HK-2 (cell line): ENCODE results near the gene PC.

Experiments used
- DNase-seq: peaks from one replicate; pipeline ENCODE4 v3.0.0-alpha.2; 2018; ENCODE audit not compliant: unreplicated experiment

Gene PC

DNA sequence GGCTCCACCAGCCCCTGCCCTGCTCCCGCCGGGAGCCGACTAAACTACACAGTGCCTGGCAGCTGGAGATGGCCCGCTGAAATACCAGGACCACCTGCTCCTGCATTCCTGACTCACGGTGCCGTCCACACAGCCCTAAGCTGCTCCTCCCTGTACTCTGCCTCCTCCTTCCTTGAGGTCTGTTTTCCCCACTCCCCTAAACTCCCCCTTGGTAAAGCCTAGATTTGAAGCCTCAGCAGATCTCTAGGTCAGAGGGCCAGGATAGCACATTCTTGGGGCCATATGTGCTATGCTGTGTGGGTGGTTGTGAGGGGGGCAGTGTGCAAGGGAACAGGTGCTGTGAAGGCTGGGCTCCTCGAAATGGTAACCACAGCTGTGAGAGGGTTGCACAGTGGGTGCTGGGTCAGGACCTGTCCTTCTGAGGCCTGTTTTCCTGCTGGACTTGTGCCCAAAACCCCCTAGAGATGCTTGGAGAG lies 91.6 kb downstream of the PC start:
- no peak for DNase-seq

DNA sequence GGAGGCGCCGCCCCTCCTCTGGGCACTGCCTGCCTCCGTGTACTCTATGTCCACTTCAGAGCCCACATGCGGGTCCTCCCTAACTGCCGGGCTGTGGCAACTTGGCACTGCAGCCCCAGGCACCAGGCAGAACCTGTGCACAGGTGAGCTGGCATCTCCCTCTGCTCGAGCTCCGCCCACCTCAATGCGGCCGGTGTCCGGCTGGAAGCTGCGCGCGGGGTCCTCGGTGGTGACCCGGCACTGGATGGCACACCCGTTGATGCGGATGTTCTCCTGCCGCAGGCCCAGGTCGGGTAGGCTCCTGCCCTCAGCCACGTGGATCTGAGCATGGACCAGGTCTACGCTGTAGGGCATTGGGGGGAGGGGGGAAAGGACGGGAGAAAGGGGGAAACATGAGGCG lies 92.2 kb downstream of the PC start:
- no peak for DNase-seq

- DNase-seq, result no peak
Observed at GRCh38 chr11:66864924-66865697, 93.1 kb downstream of the PC start.

- no peak for DNase-seq
Observed at GRCh38 chr11:66864172-66864901, 93.8 kb downstream of the PC start.

GRCh38 chr11:66863428-66864125 lies 94.6 kb downstream of the PC start:
- no peak for DNase-seq

GRCh38 chr11:66862559-66863037 lies 95.6 kb downstream of the PC start:
- DNase-seq, result no peak

GRCh38 chr11:66861774-66862558 lies 96.2 kb downstream of the PC start:
- no peak for DNase-seq

DNA sequence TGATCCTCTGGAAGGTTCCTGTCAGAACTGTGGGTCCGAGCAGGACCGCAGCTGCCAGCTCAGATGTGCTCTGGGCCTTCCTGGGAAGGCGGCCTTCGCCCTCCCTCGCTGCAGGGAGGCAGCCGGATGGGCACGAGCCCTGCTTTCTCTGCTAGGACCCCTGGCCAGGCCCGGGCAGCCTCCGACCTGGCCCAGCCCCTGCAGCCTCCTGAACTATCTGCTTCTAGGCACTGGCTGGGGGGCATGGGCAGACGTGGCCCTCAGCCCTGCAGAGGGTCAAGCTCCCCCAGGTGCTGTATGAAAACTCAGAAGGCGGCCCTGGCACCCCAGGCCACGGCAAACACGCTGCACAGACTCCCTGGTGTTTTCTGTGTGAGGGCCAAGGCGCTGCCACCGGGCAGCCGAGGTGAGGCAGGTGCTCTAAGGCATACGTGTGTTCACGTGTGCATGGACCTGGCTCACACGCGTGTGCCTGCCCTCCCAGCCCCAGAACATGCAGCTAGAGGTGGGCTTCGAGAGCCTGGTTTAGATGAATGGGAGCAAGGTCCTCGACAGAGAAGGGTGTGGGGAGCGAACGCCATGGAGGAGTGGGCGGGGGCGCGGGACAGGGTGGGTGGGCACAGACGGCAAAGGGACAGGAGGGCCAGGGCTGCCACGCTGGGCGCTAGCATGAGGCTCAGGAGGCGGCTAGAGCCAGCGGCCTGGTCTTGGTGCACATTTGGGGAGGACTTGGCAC lies 97.0 kb downstream of the PC start:
- no peak for DNase-seq

DNA sequence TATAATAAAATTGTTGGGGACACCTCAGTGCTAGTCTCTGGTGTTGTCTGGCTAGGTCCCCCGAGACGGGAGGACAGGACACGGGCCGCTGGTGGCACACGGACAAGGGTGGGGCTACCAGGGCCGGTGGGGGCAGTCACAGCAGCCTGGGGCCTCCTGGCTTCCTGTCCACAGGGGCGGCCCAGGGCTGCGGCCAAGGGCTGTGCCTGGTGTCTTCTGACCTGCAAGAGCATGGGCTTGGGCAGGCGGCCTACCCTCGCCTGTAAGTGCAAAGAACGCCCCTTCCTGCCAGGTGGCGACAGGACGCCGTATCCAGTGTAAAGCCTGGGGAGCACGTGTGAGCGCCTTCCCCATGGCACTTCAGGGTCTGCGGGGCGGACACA lies 97.7 kb downstream of the PC start:
- no peak for DNase-seq

DNA sequence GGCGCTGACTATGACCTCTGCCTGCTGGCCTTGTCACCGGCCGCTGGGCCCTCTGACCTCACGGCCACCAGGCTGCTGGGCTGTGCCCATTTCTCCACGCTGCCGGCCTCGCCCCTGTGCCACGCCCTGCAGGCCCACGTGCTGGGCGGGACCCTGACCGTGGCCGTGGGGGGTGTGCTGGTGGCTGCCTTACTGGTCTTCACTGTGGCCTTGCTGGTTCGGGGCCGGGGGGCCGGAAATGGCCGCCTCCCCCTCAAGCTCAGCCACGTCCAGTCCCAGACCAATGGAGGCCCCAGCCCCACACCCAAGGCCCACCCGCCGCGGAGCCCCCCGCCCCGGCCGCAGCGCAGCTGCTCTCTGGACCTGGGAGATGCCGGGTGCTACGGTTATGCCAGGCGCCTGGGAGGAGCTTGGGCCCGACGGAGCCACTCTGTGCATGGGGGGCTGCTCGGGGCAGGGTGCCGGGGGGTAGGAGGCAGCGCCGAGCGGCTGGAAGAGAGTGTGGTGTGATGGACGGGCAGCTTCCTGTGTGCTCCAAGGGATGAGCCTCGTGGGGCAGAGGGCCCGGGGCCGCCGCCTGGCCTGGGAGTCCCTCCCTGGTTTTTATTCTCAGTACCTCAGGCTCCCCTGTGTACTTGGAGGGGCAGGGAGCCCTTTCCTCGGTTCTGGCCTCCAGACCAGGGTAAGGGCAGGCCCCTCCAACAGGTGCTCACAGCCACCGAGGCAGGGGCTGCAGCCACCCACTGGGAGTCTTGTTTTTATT lies 98.3 kb downstream of the PC start:
- DNase-seq, result no peak

DNA sequence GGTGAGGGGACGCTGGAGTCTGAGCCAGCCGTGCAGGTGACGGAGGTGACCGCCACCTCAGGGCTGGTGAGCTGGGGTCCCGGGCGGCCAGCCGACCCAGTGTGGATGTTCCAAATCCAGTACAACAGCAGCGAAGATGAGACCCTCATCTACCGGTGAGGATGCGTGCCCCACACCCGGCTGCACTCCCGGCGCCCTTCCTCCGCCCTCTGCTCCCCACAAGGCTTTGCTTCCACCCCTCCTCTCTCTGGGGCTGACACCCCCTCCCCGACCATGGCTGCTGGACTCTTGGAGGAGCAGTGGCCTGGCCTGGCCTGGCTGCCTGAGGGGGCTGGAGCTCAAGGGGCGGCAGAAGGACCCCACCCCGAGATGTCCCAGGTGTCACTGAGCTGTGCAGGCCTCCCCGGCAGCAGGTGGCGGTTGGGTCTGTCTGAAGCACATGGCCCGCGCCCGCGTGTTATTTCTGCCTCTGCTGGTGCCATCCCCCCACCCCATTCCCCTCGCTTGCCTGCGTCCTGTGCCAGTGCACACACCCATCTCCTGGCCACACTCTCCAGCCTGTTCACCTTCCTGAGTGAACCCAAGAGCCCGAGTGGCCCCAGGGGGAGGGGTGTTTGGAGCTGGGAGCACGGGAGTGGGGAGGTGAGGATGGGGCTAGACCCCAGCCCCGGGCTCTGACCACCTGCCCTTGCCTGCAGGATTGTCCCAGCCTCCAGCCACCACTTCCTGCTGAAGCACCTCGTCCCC lies 99.1 kb downstream of the PC start:
- DNase-seq, result no peak

DNA sequence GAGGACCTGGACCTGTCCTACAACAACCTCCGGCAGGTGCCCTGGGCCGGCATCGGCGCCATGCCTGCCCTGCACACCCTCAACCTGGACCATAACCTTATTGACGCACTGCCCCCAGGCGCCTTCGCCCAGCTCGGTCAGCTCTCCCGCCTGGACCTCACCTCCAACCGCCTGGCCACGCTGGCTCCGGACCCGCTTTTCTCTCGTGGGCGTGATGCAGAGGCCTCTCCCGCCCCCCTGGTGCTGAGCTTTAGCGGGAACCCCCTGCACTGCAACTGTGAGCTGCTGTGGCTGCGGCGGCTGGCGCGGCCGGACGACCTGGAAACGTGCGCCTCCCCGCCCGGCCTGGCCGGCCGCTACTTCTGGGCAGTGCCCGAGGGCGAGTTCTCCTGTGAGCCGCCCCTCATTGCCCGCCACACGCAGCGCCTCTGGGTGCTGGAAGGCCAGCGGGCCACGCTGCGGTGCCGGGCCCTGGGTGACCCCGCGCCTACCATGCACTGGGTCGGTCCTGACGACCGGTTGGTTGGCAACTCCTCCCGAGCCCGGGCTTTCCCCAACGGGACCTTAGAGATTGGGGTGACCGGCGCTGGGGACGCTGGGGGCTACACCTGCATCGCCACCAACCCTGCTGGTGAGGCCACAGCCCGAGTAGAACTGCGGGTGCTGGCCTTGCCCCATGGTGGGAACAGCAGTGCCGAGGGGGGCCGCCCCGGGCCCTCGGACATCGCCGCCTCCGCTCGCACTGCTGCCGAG lies 99.8 kb downstream of the PC start:
- DNase-seq, result no peak

- DNase-seq, result no peak
Observed at GRCh38 chr11:66857927-66858185, 100.3 kb downstream of the PC start.

DNA sequence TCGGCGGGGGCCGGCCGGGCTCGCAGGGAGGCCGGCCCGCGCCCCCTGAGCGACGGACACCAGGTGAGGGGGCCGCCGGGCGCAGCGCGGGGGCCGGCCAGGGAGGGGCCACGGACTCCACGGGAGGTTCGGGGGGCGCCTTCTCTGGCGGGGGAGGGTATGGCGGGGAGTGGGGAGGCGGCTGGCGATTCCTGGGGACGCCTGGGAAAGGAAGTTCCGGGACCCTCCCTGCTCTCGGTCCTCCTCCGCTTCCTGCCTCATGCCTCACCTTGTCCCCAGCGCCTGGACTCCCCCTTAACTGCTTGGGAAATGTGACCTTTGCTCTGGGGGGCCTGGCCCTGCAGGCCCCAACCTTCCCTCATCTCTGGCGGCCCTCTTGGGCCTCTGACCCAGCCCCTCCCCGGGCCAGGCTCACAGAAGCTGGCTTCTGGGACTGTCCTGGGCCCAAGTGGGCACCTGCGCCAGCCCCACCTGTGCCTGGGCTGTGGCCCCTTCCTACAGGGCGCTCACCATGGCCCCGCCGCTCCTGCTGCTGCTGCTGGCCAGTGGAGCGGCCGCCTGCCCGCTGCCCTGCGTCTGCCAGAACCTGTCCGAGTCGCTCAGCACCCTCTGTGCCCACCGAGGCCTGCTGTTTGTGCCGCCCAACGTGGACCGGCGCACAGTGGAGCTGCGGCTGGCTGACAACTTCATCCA lies 100.8 kb downstream of the PC start:
- no peak for DNase-seq

DNA sequence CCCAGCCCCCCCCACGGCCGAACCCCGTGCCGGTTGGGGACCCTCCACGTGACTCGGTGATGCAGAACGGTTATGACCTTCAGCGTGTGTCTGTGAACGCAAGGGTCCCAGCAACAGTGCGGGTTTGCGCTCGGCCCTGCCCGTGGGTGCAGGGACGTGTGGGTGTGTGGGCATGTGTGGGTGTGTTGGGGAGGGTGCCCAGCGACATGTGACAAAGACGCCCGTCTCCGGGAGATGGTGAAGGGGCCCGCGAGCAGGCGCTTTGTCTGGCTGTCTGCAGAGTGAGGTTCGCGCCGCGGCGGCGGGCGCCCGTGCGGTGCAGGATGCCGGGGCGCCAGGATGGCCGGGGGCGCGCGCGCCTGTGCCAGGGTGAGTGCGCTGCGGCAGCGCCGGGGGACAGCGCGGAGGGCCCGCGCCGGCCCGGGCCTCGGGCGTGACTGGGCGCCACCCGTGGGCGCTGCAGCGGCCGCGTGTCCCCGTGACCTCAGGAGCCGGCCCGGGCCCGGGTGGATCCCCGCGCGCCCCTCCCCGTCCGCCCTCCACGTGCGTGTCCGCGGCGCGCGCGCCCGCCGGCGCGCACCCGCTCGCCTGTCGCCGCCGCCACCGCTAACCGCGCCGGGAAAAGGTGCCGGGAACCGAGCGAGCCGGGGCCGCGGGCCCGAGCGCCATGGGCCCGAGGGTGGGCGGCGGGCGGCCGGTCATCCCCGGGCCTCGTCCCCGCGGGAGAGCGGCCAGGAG lies 101.5 kb downstream of the PC start, which contains the start of gene LRFN4:
Gene LRFN4, plus strand, starts transcription at position 569 of the 738 bp plus-strand sequence. CDS start 681 bp downstream, outside the sequence.
- DNase-seq, result no peak

DNA sequence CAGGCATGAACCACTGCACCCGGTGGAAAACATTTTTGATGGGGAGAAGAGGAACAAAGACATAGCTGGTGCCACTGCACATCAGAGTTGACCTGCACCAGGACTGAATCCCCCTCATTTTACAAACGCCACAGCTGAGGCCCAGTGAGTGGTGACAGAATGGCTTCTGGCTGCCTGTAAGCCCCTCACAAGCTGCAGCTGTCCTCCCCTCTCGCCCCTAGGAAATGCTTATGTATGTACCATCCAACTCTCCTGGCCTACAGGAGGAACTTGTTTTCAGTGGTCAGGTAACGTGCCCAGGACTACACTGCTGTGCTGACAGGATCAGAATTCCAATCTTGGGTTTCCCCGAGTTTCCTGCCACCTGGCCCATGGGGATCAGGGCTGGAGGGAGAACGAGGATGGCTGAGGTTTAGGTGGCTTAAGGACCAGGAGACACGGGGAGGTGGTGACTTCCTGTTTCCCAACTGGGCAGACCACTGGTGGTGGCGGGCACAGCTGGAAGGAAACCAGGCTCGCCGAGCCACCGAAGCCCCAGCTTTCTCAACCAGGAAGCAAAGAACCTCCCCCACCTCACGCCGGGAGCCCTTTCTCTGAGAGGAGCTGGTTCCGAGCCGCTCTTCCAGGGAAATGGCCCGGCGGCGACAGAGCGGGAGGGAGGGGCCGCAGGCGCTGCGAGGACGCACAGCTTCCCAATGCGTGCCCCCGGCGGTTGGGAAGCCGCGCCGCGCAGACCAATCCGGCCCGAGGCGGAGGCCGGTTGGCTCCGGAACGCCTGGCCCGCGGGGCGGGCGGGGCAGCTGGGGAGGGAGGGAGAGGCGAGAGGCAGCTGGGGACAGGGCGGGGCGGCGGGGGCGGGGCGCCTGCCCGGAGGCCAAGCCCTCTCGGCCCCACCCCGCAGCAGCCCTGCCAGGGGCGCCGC lies 102.3 kb downstream of the PC start:
- no peak for DNase-seq
